ENCODE data around the gene LRP8. TPM values are rescaled to one million over a fixed set of nuclear protein-coding genes. Genes with fewer than 3 reads are reported as not detected.

LRP8 gene
- total RNA-seq, 3 donors from 2014 or later = 1.6 to 14.7 (median 6.3) TPM

DNA sequence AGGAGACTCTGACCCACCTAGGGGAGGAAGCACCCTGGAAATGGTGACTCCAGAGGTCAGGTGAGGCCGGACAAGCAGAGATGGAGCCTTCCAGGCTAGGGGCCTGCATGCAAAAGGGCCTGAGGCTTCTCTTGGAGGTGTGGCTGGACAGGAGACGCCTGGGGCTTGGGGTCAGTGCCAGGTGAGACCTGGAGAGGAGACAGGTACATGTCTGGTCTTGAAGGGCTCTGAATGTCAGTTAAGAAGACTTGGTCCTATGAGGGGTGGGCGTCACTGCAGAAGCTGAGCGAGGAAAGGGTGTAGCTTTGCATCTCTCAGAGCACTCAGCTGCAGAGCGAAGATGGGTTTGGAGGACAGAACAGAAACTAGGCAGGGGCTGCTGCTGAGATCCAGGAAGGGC is 14.3 kb downstream of the LRP8 start:
- Histone ChIP-seq H3K36me3 (no peaks in the 10 kb centered on the region), H3K9me3 (no peaks in the 10 kb centered on the region), H3K4me1 (no peaks in the 10 kb centered on the region), H3K27ac (no peak overlapping the region), H3K4me3 (no peak overlapping the region), H3K27me3 (no peaks in the 10 kb centered on the region)
- TF ChIP-seq POLR2AphosphoS5 (IDR thresholded peaks at IDR 0.05) = no peak
- no peak for TF ChIP-seq POLR2A (IDR thresholded peaks at IDR 0.05)
- TF ChIP-seq, protein P1, sequence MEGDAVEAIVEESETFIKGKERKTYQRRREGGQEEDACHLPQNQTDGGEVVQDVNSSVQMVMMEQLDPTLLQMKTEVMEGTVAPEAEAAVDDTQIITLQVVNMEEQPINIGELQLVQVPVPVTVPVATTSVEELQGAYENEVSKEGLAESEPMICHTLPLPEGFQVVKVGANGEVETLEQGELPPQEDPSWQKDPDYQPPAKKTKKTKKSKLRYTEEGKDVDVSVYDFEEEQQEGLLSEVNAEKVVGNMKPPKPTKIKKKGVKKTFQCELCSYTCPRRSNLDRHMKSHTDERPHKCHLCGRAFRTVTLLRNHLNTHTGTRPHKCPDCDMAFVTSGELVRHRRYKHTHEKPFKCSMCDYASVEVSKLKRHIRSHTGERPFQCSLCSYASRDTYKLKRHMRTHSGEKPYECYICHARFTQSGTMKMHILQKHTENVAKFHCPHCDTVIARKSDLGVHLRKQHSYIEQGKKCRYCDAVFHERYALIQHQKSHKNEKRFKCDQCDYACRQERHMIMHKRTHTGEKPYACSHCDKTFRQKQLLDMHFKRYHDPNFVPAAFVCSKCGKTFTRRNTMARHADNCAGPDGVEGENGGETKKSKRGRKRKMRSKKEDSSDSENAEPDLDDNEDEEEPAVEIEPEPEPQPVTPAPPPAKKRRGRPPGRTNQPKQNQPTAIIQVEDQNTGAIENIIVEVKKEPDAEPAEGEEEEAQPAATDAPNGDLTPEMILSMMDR (IDR thresholded peaks at IDR 0.05) = no peak
- DNase-seq (ENCODE audit: low spot score in 2 of 2) = no peak
- intact Hi-C loops (cut with DNase I; ENCODE audit: low total_unique reads) = no loop called here

DNA sequence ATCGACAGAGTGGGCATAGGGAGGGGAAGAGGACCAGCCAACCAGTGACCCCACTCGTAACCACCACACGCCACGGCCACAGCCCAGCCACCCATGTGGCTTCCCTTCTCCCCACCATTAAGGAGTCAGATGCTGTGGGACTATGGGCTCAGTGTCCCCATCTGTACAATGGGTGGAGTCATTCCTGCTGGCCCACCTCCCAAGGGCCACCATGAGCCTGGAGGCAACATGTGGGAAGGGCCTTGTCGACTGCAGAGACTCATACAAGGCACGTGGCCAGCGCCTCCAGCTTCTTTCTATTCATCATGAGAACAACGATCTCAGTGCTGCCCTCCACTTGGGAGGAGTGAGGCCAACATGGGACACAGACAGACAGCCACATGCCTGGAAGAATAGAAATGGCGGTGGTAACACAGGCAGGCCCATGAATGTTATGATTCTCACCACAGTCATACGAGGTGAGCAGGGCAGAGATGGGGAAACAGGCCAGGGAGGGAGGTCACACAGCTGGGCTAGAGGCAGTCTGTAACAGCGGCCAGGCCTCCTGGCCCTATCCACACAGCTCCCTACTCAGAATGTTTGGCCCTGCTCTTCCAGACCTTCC is 16.1 kb downstream of the LRP8 start:
- Histone ChIP-seq H3K4me1 (no peaks in the 10 kb centered on the region), H3K4me3 (no peak overlapping the region), H3K27me3 (no peaks in the 10 kb centered on the region), H3K9me3 (no peaks in the 10 kb centered on the region), H3K27ac (no peak overlapping the region), H3K36me3 (no peaks in the 10 kb centered on the region)
- TF ChIP-seq POLR2A (IDR thresholded peaks at IDR 0.05) = no peak
- TF ChIP-seq POLR2AphosphoS5 (IDR thresholded peaks at IDR 0.05) = no peak
- TF ChIP-seq, protein P1 (IDR thresholded peaks at IDR 0.05) = no peak
- intact Hi-C loops (cut with DNase I; ENCODE audit: low total_unique reads) = no loop called here
- DNase-seq (ENCODE audit: low spot score in 2 of 2) = no peak

DNA sequence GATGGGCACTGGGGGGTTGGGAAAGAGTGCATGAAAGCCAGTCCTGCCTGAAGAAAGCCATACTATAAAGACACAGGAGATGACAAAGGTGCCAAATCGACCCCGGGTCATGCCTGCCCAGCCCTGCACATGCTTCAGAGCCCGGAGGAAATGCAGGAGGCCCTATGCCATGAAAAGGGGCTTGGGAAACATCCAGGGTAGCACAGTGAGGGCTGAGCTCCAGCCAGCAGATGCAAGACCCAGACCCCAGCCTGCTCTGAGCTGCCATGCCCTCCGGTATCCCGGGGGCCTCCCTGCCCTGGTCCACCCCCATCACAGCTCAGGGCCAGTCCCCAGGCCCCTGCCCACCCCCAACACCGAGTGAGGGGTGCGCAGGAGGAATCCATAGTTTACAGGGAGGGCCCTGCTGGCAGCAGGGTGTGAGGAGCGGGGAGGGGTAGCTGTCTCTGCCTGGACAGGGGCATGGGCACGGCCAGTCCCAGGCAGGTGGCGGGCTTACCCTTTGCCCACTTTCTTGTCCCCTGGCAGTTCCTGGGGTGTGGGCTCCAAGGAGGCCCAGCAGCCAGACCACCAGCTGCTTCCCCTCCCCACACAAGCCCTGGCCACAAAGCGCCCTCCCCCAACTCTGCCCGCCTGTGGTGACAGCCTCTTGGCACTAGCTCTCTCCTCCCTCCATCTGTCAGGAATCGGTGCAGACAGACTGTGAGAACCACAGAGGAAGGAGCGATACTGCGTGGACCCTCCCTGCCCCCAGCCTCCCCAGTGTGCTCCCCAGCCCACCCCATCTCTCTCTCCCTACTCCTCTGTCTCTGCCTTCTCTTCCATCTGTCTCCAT is 16.8 kb downstream of the LRP8 start:
- no peak for DNase-seq (ENCODE audit: low spot score in 2 of 2)
- Histone ChIP-seq H3K4me1 (no peaks in the 10 kb centered on the region), H3K36me3 (no peaks in the 10 kb centered on the region), H3K4me3 (no peak overlapping the region), H3K27ac (no peak overlapping the region), H3K27me3 (no peaks in the 10 kb centered on the region), H3K9me3 (no peaks in the 10 kb centered on the region)
- TF ChIP-seq, protein P1 (IDR thresholded peaks at IDR 0.05) = no peak
- TF ChIP-seq POLR2AphosphoS5 (IDR thresholded peaks at IDR 0.05) = no peak
- no peak for TF ChIP-seq POLR2A (IDR thresholded peaks at IDR 0.05)
- intact Hi-C loops (cut with DNase I; ENCODE audit: low total_unique reads) = no loop called here

DNA sequence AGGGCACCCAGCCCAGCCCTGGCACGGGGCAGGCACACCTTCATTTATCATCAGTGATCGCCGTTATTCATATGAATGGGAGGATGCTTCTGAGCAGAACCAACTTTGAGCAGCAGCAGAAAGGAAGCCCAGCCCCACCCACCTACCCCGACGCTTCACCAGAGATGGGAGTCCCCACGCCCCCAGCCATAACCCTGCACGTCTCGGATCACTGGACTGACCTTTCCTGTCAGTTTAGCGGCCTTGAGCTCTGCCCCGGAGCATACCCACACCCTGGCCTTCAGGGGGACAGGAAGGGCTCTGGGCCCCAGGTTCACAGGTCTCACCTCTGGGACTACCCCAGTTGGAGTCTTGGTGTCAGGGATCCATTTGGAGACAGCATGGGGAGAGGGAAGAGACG is 18.1 kb downstream of the LRP8 start:
- Histone ChIP-seq H3K9me3 (no peaks in the 10 kb centered on the region), H3K36me3 (no peaks in the 10 kb centered on the region), H3K4me3 (no peak overlapping the region), H3K4me1 (no peaks in the 10 kb centered on the region), H3K27me3 (no peaks in the 10 kb centered on the region), H3K27ac (no peak overlapping the region)
- DNase-seq (ENCODE audit: low spot score in 2 of 2) = no peak
- intact Hi-C loops (cut with DNase I; ENCODE audit: low total_unique reads) = no loop called here
- TF ChIP-seq, protein P1 (IDR thresholded peaks at IDR 0.05) = no peak

DNA sequence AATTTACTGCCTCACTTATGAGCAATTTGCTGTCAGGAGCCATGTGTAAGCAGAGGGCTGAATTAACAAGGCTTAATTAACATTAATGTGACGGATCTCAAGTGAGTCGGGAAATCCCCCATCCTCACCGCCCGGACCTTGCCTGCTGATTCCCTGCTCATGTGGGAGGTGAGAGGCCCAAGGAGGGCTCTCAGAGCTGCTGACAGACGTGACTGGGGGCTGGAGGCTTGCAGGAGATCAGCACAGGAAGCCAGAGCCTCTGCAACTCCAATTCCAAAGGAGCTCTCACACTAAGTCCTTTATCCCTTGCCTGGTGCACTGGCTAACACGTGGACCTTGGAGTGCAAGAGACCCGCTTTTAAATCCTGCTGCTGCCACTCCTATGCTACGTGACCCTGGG is 19.4 kb downstream of the LRP8 start:
- intact Hi-C loops (cut with DNase I; ENCODE audit: low total_unique reads) = no loop called here
- H3K4me1 ChIP-seq = no peaks in the 10 kb centered on the region

More for the DNA sequence above, 19.4 kb downstream of the LRP8 start:
- no peaks in the 10 kb centered on the region for H3K9me3 ChIP-seq
- no peaks in the 10 kb centered on the region for H3K27me3 ChIP-seq
- no peak for DNase-seq (ENCODE audit: low spot score in 2 of 2)
- H3K27ac ChIP-seq = no peak overlapping the region
- TF ChIP-seq, protein P1 (IDR thresholded peaks at IDR 0.05) = no peak
- no peak for TF ChIP-seq POLR2AphosphoS5 (IDR thresholded peaks at IDR 0.05)
- no peak for TF ChIP-seq POLR2A (IDR thresholded peaks at IDR 0.05)
- H3K4me3 ChIP-seq = no peak overlapping the region
- no peaks in the 10 kb centered on the region for H3K36me3 ChIP-seq
